NCI-H446 treated with DMSO at 0.1 percent for 48 hours (cell line): Measurements from ENCODE around the gene WDR4.
"Not testable (repeated sequence)": the region's sequence is repeated elsewhere in the genome, so short reads cannot be mapped to it uniquely, and the experiment has no call there.

Source experiments
- DNase-seq: peaks from one replicate; lab custom pipeline; 2025; lab: John Stamatoyannopoulos, UW

Gene WDR4

DNA sequence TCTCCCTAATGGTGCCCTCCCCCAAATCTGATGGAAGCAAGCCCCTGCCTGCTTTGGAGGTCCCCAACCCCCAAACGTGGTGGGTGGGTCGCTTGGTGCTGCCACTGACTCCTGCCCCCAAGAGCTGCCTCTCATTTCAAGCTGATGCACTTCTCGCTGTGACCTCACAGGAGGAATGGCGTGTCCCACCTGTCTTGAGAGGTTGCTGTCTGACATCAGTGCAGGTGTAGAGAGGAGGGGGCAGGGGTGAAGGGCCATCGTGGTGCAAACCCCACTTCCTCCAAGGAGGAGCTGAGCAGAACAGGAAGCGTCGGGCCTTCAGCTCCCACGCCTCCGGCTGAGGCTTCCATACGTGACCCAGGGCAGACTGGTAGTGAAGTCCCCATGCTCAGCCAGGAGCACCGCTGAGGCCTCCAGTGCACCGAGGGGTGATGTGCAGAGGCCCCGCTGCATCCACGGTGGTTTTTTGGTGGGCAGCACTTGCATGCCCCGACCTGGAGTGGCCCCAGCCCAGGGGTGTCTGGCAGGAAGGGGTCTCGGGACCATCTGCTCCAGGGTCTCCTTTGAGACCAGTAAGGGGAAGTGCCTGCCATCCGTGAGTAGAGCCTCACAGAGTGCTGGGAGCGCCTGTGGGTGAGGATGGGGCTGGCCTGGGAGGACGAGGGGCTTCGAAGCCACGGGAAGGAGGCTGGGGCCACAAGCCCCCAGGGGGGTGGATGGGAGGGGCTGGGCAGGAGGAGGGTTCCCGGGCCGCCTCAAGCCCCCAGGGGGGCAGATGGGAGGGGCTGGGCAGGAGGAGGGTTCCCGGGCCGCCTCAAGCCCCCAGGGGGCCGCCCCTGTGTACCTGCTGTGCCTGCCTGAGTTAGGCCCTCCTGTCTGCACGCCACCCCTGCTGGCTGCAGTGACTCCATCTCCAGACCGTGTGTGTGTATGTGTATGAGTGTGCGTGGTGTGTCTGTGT, 39.8 kb downstream of the WDR4 start:
- no peak for DNase-seq

DNA sequence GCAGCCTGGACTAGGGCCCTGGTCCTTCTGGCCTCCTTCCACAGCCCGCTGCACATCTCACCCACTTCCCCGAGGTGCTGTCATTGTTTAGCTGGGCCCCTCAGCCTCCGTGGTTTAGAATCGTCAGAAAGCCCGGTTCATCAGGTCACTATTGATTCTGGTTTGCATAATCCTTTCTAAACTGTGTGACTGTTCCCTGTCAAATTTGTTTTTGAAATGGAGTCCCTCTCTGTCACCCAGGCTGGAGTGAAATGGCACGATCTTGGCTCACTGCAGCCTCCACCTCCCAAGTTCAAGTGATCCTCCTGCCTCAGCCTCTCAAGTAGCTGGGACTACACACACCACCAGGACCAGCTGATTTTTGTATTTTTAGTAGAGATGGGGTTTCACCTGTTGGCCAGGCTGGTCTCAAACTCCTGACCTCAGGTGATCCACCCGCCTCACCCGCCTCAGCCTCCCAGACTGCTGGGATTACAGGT, 41.1 kb downstream of the WDR4 start:
- not testable (repeated sequence) for DNase-seq

- no peak for DNase-seq
Observed at GRCh38 chr21:42837421-42838211, 41.7 kb downstream of the WDR4 start.

- no peak for DNase-seq
Observed at GRCh38 chr21:42836767-42837301, 42.5 kb downstream of the WDR4 start.

- DNase-seq: no peak
Observed at GRCh38 chr21:42836402-42836666, 43.0 kb downstream of the WDR4 start.

DNA sequence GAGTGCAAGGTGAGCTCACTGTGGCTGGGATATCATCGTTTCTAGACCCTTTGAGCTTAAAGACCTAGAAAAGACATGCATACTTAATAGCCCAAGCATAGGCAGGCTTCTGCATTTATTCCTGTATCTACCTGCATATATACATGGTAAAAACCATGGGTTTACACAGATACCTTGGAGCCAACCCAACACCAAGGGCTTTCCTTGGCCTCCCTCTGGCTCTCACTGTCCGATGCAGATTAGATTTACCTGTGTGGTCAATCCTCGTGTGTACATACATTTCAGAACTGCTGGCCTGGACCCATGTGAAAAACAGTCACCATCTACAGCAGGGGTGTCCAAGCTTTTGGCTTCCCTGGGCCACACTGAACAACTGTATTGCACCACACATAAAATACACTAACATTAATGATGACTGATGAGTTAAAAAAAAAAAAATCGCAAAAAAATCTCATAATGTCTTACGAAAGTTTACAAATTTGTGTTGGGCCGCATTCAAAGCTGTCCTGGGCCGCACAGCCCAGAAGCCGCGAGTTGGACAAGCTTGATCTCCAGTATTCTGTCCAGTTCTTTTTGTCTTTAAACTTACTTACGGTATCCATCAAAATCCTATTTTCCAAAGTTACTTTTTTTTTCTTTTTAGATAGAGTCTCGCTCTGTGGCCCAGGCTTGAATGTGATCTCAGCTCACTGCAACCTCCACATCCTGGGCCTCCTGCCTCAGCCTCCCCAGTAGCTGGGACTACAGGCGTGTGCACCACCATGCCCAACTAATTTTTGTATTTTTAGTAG, 43.5 kb downstream of the WDR4 start:
- DNase-seq: no peak

DNA sequence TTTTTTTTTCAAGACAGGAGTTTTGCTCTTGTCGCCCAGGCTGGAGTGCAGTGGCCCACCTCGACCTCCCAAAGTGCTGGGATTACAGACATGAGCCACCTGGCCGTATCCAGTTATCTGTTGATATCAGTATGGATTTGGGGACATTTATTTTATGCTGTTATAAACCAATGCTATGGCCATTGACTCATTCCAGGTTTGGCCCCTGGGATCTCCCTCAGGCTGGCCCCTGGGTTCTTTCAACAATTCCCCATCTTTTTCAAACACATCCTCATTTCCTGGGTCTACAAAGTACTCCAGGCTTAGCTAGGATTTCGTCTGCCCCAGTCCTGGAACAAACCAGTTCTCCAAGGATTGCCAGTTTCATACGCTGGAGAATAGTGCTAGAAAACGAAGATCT, 44.1 kb downstream of the WDR4 start:
- no peak for DNase-seq

DNA sequence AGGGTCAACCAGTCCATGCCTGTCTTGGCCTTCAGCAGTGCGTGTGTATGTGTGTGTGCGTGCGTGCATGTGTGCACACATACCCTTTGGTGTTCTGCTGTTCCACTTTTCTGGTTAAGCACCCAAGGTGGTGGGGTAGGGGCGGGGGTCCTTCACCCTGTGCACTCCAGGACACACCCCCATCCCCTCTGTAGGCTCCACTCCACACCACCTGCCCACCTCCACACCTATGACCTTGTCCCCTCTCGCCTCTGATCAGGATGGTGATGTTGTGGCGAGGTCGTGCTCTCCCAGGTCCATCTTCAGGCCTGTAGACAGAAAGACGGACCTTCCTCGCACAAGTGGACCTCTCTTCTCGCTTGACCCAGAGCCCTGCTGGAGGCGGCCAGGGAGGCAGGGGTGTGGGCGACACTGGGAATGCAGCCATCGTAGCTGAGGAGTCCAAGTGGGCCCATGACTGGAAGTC, 44.6 kb downstream of the WDR4 start:
- DNase-seq: no peak

DNA sequence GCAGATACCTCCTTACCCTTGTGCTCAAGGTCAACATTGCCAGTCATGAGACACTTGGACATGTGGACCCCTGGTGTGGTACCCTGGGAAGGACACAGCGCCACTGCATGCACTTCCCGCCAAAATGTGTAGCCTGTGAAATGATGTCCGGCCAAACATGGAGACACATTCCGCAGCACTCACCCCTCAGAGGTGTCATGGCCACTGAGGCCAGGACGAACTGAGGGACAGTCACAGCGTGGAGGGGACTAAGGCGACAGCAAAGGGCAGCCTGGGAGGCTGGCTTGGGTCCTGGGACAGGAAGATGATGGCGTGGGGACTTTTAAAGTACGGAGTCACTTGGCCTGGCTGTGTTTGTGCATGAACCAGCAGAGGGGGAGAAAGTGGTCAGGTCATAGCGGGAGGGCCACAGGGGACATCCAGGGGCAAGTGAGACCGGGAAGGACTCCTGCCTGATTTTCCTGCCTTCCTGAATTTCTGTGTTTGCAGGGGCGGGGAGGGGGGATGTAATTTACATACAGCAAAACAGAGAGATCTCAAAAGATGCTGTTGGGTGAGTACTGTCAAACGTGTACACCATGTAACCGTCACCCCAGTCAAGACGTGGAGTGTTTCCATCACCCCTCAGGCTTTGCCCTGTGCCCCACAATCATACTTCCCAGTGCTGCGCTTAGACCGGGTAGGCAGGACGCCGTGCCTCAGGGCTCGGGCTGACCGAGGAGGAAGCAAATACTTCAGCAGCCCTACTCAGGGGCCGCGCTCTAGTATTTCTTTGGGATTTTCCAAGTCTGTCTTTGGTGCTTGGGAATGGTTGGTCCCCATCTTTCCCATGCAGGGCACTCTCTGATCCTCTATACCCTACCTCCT, 45.2 kb downstream of the WDR4 start:
- no peak for DNase-seq

- no peak for DNase-seq
Observed at GRCh38 chr21:42833439-42833815, 45.9 kb downstream of the WDR4 start.

DNA sequence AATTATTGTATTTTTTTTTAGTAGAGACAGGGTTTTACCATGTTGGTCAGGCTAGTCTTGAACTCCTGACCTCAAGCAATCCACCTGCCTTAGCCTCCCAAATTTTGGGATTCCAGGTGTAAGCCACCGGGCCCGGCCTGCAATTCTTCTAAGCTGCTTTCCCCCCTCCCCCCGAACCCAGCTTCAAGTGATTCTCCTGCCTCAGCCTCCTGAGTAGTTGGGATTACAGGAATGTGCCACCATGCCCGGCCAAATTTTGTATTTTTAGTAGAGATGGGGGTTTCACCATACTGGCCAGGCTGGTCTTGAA, 47.1 kb downstream of the WDR4 start:
- DNase-seq: not testable (repeated sequence)

DNA sequence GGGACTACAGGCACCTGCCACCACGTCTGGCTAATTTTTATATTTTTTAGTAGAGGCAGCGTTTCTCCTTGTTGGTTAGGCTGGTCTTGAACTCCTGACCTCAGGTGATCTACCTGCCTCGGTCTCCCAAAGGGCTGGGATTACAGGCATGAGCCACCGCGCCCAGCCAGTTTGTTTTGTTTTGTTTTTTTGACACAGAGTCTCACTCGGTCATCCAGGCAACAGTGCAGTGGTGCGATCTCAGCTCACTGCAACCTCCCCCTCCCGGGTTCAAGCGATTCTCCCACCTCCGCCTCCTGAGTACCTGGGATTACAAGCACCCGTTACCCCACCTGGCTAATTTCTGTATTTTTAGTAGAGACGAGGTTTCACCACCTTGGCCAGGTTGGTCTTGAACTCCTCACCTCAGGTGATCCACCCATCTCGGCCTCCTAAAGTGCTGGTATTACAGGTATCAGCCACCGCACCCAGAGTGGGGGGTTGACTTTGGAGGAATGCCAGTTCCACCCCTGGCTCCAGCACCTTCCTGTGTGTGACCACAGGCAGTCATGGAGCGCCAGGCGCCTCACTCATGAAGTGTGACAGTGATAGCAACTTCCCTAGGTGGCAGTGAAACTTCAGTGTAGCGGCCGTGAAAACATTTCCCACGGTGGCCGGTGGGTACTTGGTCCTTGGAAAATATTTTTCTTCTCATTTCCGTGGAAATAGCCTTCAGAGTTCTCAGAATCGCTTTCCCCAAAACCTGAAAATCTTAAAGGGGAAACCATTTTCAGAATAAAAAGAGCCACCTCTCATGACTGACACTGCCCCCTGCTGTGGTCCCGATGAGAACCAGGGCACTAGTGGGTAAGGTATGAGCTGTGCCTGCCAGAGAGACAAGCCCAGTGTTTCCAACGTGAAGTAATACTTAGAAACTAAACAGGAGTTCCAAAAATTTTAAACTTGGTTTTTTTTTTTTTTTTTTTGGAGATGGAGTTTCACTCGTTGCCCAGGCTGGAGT, 48.6 kb downstream of the WDR4 start:
- DNase-seq: no peak

- no peak for DNase-seq
Observed at GRCh38 chr21:42829954-42830353, 49.4 kb downstream of the WDR4 start.

GRCh38 chr21:42829417-42829816, 49.9 kb downstream of the WDR4 start:
- DNase-seq: no peak

GRCh38 chr21:42827588-42827987, 51.8 kb downstream of the WDR4 start:
- DNase-seq: no peak

GRCh38 chr21:42820616-42821465, 58.5 kb downstream of the WDR4 start:
- no peak for DNase-seq

- no peak for DNase-seq
Observed at GRCh38 chr21:42819861-42820615, 59.3 kb downstream of the WDR4 start.

GRCh38 chr21:42818328-42818749, 61.0 kb downstream of the WDR4 start:
- peak; percentile 1 for DNase-seq
